Stimulated activated CD4-positive, alpha-beta T cell treated with anti-CD3 and anti-CD28 coated beads, Interleukin-4, amount 100 ng/mL, for 48 hours (primary cell): Measurements from ENCODE around the gene SLC35B2.
A peak's percentile ranks its signal among the peaks of the same experiment; 100 is the strongest.
"Not testable (repeated sequence)": the region's sequence is repeated elsewhere in the genome, so short reads cannot be mapped to it uniquely, and the experiment has no call there.

Source experiments
- DNase-seq, 2 donors: peaks; one replicate each; pipeline ENCODE4 v3.0.0-alpha.2; 2020; ENCODE audit warnings: low read depth in 2 of 2

The SLC35B2 gene

DNA sequence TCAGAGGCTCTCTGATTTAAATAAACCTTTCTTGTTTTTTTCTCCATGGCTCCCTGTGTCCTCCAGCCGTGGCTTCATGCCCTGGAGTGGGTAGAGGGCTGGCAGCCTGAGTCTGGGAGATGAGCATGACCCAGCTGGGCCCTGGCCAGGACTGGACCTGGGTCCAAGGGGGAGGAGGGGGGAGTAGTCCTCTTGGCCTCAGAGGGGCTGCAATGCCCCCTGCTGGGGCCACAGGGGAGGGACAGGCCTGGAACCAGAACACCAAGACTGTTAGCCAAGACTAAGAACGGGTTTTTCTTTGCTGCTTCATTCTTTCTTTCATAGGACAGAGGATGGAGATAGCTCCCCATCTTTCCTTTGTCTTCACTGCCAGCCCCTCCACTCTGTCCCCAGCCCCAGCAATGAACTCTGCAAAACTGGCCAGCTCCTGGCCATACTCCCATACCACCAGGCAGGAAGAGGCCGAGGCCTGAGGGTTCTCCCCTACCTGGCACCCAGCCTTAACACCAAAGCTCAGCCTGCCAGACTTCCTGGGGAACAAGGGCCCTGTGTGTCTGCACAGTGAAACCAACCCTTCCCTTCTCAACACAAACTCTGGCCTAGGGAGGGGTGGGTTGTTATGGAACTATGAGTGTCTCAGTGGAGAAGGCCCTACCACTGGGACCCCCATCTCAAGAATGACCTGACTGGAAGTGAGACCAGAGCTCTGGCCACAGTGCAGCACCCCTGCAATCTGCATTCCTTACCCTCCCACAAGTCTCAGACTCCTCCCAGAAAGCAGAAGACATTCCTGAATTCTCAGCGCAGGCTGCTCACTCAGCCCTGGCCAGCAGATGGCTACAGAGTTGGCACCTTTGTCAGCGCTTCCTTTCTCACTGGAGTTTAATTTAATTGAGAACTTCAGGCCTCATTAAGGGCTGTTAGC lies 23.0 kb downstream of the SLC35B2 start:
- no peak for DNase-seq

DNA sequence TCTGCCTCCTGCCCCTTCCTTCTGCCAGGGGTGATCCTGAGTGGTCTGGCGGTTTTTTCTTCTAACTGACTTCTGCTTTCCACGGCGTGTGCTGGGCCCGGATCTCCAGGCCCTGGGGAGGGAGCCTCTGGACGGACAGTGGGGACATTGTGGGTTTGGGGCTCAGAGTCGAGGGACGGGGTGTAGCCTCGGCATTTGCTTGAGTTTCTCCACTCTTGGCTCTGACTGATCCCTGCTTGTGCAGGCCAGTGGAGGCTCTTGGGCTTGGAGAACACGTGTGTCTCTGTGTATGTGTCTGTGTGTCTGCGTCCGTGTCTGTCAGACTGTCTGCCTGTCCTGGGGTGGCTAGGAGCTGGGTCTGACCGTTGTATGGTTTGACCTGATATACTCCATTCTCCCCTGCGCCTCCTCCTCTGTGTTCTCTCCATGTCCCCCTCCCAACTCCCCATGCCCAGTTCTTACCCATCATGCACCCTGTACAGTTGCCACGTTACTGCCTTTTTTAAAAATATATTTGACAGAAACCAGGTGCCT lies 23.7 kb downstream of the SLC35B2 start:
- DNase-seq = no peak

DNA sequence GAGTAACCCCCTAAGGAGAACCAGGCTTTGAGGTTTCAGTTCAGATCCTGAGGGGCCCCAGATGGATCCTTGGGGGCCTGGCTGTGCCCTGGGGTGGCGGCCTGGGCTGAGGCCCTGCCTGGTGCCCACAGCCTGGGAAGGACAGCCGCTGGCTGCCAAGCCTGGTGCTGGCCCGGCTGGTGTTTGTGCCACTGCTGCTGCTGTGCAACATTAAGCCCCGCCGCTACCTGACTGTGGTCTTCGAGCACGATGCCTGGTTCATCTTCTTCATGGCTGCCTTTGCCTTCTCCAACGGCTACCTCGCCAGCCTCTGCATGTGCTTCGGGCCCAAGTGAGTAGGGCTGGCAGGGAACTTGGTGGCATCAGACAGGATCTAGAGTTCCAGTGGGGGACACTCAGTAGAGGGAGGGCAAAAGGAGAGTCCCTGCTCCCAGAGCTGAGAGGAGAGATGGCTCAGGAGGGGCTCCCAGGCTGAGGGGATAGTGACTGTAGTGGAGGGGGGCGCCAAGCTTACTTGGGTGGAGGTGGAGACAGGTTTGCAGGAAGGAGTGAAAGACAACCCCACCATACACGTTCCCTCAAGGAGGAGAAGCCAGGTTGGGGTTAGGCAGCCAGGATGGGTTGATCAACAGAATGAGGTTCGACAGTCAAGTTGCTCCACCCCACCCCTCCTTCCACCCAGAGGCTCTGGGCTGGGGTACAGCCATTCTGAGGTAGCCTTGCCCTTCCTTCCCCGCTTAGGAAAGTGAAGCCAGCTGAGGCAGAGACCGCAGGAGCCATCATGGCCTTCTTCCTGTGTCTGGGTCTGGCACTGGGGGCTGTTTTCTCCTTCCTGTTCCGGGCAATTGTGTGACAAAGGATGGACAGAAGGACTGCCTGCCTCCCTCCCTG lies 24.4 kb downstream of the SLC35B2 start:
- no peak for DNase-seq

DNA sequence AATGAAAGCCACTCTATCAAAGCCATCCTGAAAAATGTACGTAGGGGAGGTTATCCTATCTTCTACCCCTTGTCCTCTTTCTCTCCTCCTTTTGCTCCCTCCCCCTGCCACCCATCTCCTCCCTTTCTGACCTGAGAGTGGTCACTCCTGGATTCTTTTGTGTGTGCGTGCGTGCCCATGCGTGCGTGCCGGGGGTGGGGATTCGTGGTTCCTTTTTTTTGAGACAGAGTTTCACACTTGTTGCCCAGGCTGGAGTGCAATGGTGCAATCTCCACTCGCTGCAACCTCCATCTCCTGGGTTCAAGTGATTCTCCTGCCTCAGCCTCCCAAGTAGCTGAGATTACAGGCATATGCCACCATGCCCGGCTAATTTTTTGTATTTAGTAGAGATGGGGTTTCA lies 25.9 kb downstream of the SLC35B2 start:
- DNase-seq = not testable (repeated sequence)

DNA sequence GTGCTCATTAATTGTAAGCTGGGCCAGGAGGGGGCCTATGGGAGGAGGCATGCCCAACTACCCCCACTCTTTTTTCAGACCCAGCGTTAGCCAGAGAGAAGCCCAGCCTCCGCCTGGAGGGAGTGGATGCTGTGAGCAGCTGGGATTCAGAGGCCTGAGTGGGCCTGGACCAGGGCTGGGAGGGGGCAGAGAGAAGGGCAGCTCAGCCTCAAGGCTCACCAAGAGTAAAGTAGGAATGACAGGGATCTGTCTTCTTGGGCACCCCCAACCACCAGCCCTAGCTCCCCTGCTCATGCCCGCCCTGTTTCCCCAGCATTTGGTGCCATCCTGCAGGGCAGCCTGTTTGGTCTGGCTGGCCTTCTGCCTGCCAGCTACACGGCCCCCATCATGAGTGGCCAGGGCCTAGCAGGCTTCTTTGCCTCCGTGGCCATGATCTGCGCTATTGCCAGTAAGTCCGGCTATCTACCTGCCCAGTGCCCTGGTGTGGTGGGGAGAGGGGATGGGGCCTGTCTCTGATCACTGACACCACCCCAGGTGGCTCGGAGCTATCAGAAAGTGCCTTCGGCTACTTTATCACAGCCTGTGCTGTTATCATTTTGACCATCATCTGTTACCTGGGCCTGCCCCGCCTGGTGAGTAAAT lies 27.2 kb downstream of the SLC35B2 start:
- no peak for DNase-seq

DNA sequence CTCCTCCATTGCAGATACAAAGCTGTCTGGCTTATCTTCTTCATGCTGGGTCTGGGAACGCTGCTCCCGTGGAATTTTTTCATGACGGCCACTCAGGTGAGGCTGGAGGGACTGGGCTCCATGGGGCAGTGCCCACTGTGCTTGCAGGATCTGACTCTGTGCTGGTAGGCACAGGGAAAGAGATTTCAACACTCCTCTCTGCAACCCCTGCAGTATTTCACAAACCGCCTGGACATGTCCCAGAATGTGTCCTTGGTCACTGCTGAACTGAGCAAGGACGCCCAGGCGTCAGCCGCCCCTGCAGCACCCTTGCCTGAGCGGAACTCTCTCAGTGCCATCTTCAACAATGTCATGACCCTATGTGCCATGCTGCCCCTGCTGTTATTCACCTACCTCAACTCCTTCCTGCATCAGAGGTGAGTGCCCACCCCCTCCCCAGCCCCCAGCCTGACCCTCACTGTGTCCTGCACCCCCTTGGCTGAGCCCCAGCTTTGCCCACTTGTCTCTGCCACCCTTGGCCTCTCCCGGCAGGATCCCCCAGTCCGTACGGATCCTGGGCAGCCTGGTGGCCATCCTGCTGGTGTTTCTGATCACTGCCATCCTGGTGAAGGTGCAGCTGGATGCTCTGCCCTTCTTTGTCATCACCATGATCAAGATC lies 27.8 kb downstream of the SLC35B2 start:
- no peak for DNase-seq

DNA sequence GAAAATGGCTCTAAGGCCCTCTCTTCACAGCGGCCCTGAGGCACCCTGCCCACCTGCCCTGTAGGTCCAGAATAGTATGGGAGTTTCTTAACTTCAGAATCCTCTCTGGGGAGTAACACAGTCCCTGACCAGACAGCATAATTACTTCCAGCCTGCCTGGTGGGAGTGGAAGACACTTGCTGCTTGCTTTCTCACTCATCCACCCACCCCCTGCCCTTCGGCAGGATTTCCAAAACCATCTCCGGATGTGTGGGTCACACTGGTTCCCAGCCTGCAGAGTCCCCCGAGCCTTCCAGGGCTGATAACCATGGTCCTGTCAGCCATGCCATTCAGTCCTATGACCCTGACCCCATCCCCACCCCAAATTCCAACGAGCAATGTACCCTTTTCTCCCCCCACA lies 28.5 kb downstream of the SLC35B2 start:
- DNase-seq = no peak

DNA sequence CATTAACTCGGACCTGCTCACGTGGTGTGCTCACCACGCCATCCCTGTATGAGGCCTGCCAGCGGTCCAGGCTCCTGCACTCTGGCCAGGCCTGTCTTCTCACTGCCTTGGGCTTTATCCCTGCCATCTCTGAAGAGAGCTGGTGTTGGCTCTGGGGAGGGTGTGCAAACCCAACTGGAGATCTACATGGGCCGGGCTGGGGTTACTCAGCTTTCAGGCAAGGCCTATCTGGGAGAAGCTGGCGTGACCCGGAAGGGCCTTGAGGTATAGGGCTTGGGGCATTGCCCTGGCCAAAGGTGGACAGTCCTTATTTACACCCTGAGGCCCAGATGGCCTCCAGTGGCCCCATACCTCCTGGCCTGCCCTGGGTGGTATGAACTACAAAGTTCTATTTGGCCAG lies 28.9 kb downstream of the SLC35B2 start:
- DNase-seq = no peak

DNA sequence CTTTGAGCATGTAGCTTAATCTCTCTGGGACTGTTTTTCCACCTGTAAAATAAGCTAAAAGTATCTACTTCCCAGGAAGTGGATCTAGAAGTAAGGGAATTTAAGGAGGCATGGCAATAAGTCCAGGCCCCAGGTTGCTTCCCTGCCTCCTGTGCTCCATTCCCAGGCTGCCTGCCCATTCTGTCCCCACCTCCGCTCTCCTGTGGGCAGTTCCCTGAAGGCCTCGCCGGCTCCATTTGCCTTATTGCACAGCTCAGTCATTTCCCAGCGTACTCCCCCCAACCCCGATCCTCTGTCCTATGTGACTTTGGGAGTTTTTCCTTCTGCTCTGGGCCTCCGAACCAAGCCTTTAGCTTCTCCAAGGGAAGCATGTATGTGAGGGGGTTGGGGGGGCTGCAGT lies 29.3 kb downstream of the SLC35B2 start:
- no peak for DNase-seq

DNA sequence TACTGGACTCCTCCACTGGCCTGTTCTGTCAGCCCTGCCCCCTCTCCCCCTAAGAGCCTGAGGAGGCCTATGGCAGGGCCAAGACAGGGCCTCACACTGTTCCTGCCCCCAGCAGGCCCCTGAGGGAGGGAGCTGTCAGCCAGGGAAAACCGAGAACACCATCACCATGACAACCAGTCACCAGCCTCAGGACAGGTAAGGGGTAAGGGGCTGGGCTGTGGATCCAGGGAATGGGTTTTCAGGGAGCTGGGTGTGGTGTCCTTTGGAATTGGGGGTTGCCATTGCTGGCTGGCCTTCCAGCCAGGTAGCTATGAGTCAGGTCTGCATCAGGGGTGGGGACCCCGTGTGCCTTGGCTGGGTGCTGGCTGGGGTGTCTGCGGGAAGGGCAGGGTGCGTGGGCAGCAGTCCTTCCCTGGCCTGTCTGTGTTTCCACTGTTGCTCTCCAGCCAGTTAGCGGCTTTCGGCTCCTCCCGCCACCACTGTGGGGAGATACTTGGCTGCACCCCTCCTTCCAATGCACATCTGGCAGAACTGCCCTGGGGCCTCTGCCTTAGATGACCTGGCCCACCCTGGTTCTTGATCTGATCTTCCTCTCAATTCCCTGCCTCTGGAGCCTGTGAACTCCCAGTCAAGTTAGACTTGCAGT lies 30.1 kb downstream of the SLC35B2 start:
- DNase-seq = no peak

DNA sequence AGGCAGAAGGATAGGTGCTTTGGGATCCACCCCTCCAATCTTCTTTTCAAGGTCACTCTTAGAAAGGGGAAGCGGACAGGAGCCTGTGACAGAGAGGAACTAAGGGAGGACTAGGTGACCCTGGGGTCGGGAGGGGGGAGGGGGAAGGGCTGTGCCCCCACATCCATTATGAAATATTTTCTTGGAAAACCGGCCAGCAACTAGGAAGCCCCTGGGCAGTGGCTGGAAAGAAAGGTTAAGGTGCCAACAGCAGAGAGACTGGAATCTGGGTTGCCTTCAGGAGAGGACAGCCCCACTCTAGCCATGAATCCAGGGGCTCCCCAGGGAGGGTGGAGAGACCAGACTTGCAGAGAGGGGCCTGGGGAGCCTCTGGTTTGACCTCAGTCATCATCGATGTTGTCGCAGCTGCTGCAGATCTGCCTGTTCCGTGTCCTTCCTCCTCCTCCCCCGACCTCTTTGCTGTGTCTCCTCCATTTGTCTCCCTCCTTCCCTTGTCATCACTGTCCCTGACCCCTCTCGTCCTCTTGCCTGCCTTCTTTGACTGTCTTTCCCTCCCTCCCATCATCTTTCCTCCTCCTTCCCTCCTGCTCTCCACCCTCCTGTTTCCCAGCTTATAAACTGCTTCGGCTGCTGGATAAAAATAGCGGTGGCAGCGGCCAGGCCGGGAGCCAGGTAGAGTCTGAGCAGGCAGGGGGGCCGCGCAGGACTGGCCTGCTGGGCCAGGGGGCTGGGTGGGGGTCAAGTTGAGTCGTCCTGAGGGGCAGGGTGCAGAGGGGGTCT lies 30.8 kb downstream of the SLC35B2 start:
- no peak for DNase-seq

DNA sequence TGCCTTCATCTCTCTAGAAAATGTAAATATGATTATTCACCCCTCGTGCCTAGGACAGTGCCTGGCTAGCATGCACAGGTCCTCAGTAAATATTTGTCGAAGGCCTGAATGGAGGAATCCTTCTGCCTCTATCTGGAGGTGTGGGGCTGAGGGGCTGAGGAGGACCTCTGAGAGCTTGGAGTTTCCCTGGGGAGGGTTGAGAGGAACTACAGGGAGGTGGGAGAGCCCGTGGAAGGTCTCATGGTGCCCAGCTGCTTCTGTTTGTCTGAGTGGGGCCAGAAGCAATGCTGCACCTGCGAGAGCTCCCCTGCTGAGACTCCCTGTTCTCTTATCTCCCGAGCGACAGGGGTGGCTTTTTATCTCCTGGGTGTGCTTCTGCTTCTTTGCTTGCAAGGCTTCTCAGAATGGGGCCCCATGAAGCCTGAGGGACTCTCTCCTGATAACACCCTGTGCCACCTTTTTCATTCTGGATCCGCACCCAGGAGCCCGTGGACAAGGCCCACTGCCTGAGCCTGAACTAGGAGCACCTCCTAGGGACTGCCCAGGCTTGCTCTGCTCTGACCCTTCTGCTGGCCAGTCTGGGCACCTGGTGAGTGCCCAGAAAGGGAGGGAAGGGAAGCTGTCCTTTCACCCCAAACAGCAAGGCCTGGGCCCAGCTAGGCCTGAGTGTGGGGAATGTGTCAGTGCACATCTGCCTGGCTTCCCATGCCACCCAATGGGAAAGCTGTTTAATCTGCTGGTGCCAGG lies 31.6 kb downstream of the SLC35B2 start:
- DNase-seq = no peak

DNA sequence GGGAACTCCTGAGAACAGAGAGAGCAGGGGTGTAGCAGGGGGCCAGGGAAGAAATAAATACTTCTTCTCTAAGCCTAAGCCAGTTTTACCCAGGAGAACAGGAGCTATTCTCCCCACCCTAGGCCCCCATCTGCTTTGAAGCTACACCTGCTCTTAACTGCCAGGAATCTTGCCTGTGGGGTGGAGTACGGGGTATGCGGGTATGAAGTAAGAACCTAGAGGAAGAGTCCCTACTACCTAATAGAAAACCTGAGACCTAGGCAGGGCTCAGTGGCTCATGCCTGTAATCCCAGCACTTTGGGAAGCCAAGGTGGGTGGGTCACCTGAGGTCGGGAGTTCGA lies 32.4 kb downstream of the SLC35B2 start:
- no peak for DNase-seq

DNA sequence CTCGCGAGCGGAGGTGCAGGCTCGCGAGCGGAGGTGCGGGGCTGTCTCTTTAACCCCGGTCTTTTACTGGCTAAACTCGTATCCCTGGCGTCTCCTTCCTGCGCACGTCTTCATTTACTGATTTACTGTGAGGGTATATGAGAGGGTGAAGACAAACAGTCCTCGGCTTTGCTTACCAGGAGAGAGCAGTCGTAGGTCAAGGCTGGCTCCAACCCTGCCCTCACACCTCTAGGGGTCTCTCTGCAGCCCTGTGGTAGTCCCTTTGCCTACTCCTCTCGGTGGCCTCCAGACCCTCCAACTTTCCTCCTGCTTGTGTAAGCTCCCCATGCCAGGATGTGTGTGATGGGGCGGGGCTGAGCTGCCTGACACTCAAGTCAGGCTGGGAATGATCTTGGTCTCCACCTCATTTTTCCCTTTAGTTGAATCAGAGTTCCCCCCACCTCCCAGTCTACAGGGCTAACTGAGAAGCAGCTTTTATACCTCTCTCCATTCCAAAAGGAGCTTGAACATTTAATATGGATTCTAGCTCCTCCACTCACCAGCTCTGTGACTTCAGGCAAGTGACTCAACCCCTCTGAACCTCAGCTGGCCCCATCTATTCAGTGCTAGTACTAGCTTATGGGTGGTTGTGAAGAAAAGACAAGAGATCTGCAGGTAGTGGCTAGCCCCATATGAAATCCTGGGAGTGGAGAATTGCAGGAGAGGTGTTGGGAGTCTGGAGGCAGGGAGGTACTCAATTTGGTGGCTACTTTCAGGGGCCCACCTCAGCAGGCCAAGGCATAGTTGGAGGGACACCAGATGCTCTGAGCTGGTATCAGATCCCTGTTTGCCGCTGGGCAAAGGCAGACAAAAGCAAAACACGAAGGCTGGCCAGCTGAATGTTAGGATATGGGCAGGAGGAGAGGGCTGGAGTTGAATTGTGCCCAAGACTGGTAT lies 33.0 kb downstream of the SLC35B2 start:
- no peak for DNase-seq

DNA sequence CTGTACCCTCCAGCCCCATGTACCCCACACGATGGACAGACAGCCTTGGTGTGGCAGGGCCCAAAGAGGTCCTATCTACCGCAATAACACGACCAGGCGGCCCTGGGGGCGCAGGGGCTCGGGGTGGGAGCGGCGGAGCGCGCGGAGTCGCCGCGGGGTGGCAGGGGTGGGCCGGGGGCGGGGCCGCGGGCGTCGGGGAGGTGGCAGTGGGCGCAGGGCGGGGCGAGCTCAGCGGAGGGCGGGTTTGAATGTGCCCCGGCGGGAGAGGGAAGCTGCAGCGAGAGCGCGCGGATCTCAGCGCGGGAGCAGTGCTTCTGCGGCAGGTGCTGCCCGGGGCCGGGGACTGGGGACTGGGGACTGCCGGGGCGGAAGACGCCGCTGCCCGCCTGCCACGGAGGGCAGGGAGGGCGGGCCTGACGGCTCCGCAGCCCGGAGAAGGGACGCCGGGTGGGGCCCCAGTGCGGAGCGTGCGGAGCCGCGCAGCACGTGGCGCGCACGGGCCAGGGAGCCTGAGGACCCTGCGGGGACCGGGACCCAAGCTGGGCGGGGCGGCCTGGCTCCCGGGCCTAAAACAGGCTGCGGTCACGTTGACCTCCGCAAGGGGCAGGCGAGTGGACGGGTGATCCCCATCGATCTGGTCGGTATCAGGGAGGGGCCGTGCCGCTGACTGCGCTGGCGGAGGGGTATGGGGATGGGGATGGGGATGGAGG lies 33.9 kb downstream of the SLC35B2 start, which contains the start of gene SLC29A1:
Gene SLC29A1, plus strand, starts transcription at position 277 of the 710 bp plus-strand sequence. CDS start 3,719 bp downstream, outside the sequence.
- DNase-seq = peak; percentile 82

DNA sequence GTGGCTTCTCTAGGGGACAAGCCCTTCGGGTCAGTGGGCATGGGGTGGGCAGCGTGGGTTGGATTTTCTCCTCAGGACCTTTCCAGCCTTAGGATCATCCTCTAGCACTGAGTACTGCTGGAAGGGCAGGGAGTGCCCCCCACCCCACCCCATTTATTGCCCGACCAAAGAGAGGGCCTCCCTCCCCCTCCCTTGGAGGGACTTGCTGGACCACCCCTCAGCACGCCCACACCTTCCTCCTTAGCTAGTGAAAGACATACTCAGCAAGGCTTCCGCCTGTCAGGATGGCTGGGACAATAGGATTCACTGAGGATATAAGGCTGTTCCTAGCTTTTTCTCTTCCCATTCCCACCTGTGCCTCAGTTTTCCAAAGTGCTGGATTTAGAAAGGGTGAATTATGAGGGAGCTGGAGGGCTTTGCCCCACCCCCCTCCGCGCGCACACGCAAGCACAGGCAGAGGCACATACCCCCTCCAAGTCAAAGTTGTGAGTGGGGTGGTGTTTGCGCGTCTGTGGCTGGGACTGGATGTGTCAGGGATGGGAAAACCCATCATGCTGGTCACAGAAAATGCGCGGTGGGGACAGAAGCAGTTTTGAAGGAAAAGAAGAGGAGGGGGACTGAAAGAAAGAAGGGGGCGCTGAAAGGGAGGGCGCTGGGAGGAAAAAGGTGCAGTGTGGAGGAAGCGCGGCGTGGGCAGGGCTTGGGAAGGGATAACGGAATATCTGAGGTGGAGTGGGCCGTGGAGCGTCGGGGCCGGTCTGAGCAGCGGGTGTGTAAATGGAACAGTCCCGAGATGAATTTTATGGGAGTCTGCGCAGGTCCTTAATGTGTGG lies 34.6 kb downstream of the SLC35B2 start:
- no peak for DNase-seq

DNA sequence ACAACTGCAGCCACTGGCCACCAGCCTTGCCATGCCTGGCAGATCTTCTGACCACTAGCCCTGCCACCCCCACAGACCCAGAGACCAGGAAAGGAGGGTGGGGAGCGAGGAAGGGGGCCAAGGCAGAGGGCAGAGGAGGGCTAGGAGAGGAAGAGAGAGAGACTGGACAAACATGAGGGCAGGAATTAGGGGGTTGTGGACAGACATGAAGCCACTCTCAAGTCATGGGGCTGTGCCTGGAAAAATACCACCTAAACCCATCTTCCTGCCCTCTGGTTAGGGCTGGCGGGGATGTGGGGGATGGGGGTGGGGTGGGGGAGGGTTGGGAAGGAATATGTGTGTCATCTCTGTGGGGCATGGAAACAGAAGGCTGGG lies 35.4 kb downstream of the SLC35B2 start:
- DNase-seq = no peak
